SK-N-SH (cell line): ENCODE measurements around the gene RASSF4. TPM values are rescaled to one million over a fixed set of nuclear protein-coding genes. Genes with fewer than 3 reads are reported as not detected.

Experiments
- CTCF ChIA-PET: fragments of 300-600, 350-600 bp; formaldehyde crosslinking; extraction: SDS; loops from one replicate; lab custom pipeline; 2021; lab: Yijun Ruan, JAX
- POLR2A ChIA-PET: fragments of 350-600 bp; sonication (Branson Sonifier 250); formaldehyde crosslinking; extraction: SDS; loops from one replicate; lab custom pipeline; 2020; ENCODE audit warnings: antibody characterized with exemption, inconsistent platforms; lab: Yijun Ruan, JAX
- DNase-seq: peaks from one replicate; pipeline ENCODE4 v3.0.0; 2012
- H2AFZ ChIP-seq: fragments of 200-600 bp; sonication (generic); 2 replicates; pipeline ENCODE4 v1.8.1; 2016; ENCODE audit warnings: antibody characterized with exemption, mild to moderate bottlenecking, low read depth
- H3F3A ChIP-seq: fragments of 200-600 bp; sonication (generic); replicated peaks from 2 replicates; pipeline ENCODE3; 2016; ENCODE audit warnings: antibody characterized with exemption, mild to moderate bottlenecking; ENCODE audit not compliant: insufficient read depth
- H3K27ac ChIP-seq, 2 experiments: fragments of 200-500 bp in 1 of 2; fragments of 200-600 bp in 1 of 2; sonication (Bioruptor generic) in 1 of 2; sonication (generic), shearing (Covaris generic) in 1 of 2; 2 replicates each; pipeline versions ENCODE4 v1.5.1 to v1.6.1; 2014 to 2016; ENCODE audit warnings: low read depth in 2 of 2, inconsistent platforms in 1 of 2, low read length in 1 of 2, mild to moderate bottlenecking in 1 of 2, mixed read lengths in 1 of 2
- H3K27me3 ChIP-seq: fragments of 200-600 bp; sonication (generic), shearing (Covaris generic); 2 replicates; pipeline ENCODE4 v1.6.1; 2016; ENCODE audit warnings: mixed run types; ENCODE audit not compliant: insufficient read depth
- H3K36me3 ChIP-seq, 2 experiments: fragments of 200-500 bp in 1 of 2; fragments of 200-600 bp in 1 of 2; sonication (Bioruptor generic) in 1 of 2; sonication (generic) in 1 of 2; replicated peaks in 1 of 2; 2 replicates each; pipeline versions ENCODE3 to v1.5.1; 2014 to 2016; ENCODE audit warnings: low read length in 1 of 2, mild to moderate bottlenecking in 1 of 2; ENCODE audit not compliant: insufficient read depth in 2 of 2, control insufficient read depth in 1 of 2
- H3K4me1 ChIP-seq, 2 experiments: fragments of 200-500 bp in 1 of 2; fragments of 200-600 bp in 1 of 2; sonication (Bioruptor generic) in 1 of 2; sonication (generic), shearing (Covaris generic) in 1 of 2; 2 replicates each; pipeline versions ENCODE4 v1.5.1 to v1.6.1; 2014 to 2016; ENCODE audit warnings: low read depth in 1 of 2, low read length in 1 of 2, mixed run types in 1 of 2; ENCODE audit not compliant: insufficient read depth in 2 of 2, control insufficient read depth in 1 of 2
- H3K4me2 ChIP-seq: fragments of 200-600 bp; sonication (generic), shearing (Covaris generic); 2 replicates; pipeline ENCODE4 v1.6.1; 2017; ENCODE audit warnings: mixed run types
- H3K4me3 ChIP-seq, 2 experiments: fragments of 200-500 bp in 1 of 2; fragments of 200-600 bp in 1 of 2; sonication (Bioruptor generic) in 1 of 2; sonication (generic), shearing (Covaris generic) in 1 of 2; 2 replicates each; pipeline versions ENCODE4 v1.5.1 to v1.8.1; 2014 to 2016; ENCODE audit warnings: low read depth in 2 of 2, inconsistent platforms in 1 of 2, low read length in 1 of 2, mild to moderate bottlenecking in 1 of 2, mixed read lengths in 1 of 2, moderate library complexity in 1 of 2
- H3K79me2 ChIP-seq: fragments of 200-600 bp; sonication (generic); 2 replicates; pipeline ENCODE4 v1.8.1; 2017; ENCODE audit warnings: mild to moderate bottlenecking; ENCODE audit not compliant: insufficient read depth
- H3K9ac ChIP-seq: fragments of 200-600 bp; sonication (generic); 2 replicates; pipeline ENCODE4 v1.6.1; 2017; ENCODE audit warnings: mixed run types
- H3K9me2 ChIP-seq: fragments of 200-600 bp; sonication (generic); 2 replicates; pipeline ENCODE4 v1.6.1; 2017; ENCODE audit warnings: mixed run types
- H3K9me3 ChIP-seq: fragments of 200-600 bp; sonication (generic); 2 replicates; pipeline ENCODE4 v1.6.1; 2017; ENCODE audit warnings: mixed run types, mild to moderate bottlenecking, moderate library complexity
- H4K20me1 ChIP-seq: fragments of 200-600 bp; sonication (generic); 2 replicates; pipeline ENCODE4 v1.6.1; 2017; ENCODE audit warnings: mild to moderate bottlenecking, mixed run types; ENCODE audit not compliant: insufficient read depth
- CHD2 ChIP-seq: fragments of 150-350 bp; IDR thresholded peaks from 2 replicates; pipeline ENCODE4 v1.6.1; 2018; ENCODE audit warnings: low read length; ENCODE audit not compliant: partially characterized antibody
- FOSL2 ChIP-seq: IDR thresholded peaks from 2 replicates; pipeline ENCODE4 v1.4.0; 2012; ENCODE audit warnings: low read depth, mild to moderate bottlenecking, moderate library complexity, borderline replicate concordance
- MAX ChIP-seq: IDR thresholded peaks from 2 replicates; pipeline ENCODE4 v1.4.0; 2012; ENCODE audit warnings: low read depth
- MXI1 ChIP-seq: IDR thresholded peaks from 2 replicates; pipeline ENCODE4 v1.6.1; 2012; ENCODE audit warnings: mild to moderate bottlenecking, low read depth, low read length, improper control_type of control experiment
- PBX3 ChIP-seq: IDR thresholded peaks from 2 replicates; pipeline ENCODE4; 2012
- RCOR1 ChIP-seq: fragments of 150-350 bp; IDR thresholded peaks from 2 replicates; pipeline ENCODE4 v1.6.1; 2017; ENCODE audit warnings: antibody characterized with exemption, low read length
- REST ChIP-seq: IDR thresholded peaks from 2 replicates; pipeline ENCODE4 v1.6.1; 2012; ENCODE audit warnings: mild to moderate bottlenecking, low read depth, low read length, moderate library complexity
- RFX5 ChIP-seq: IDR thresholded peaks from 2 replicates; pipeline ENCODE4 v1.6.1; 2012; ENCODE audit warnings: mild to moderate bottlenecking, improper control_type of control experiment, low read length
- TEAD4 ChIP-seq: IDR thresholded peaks from 2 replicates; pipeline ENCODE4 v1.4.0; 2012; ENCODE audit warnings: mild to moderate bottlenecking, borderline replicate concordance; ENCODE audit not compliant: insufficient read depth
- USF2 ChIP-seq: fragments of 150-350 bp; IDR thresholded peaks from 2 replicates; pipeline ENCODE4 v1.6.1; 2017; ENCODE audit warnings: antibody characterized with exemption, low read length, low read depth, borderline replicate concordance
- ZBTB33 ChIP-seq: IDR thresholded peaks from 2 replicates; pipeline ENCODE4 v1.4.0; 2012; ENCODE audit warnings: low read depth, borderline replicate concordance
- WGBS: methylation state at CpG from one replicate; pipeline ENCODE4 v1.1.6; 2017; ENCODE audit warnings: low lambda C conversion rate; 5-methylcytosine and 5-hydroxymethylcytosine counted together
- polyA plus RNA-seq, 3 experiments: library from polyadenylated mRNA; depleted of rRNA; stranded (reverse); fragments of >200 nt; gene quantifications; 2 replicates each; pipeline ENCODE4 v1.2.3, GENCODE V29; 2012

Gene RASSF4
- polyA plus RNA-seq, 1 of the 3 experiments (the other 2 are of a cell fraction) = 11.0 TPM

- no peak for DNase-seq
- no peaks in the 10 kb centered on the region for H3K9me3 ChIP-seq
- peaks cover 0 to 10% of the 10 kb centered on the region in 2 experiments; a peak in 2 of 4 replicates for H3K4me1 ChIP-seq
- H4K20me1 ChIP-seq = no peaks in the 10 kb centered on the region
- no peak overlapping the region for H3K4me2 ChIP-seq
- H3K27me3 ChIP-seq = no peaks in the 10 kb centered on the region
- no peaks in the 10 kb centered on the region for H3F3A ChIP-seq
- no peaks in the 10 kb centered on the region for H3K36me3 ChIP-seq
- H3K9ac ChIP-seq = no peak overlapping the region
- H3K4me3 ChIP-seq = no peak overlapping the region
- H2AFZ ChIP-seq = no peak overlapping the region
- H3K9me2 ChIP-seq = no peaks in the 10 kb centered on the region
- ChIA-PET CTCF (interaction anchor here (6.4 to 8.5 kb wide), 2 partner anchors 30 to 41 kb away, joined by 81 to 121 read pairs; partner anchors contain the start of gene DEPP1), POLR2A (no interaction called here)
- WGBS = 54% methylated on average over 7 of the region's 7 CpGs
- no peak for TF ChIP-seq PBX3
- no peak for TF ChIP-seq REST
- no peak for TF ChIP-seq USF2
- no peak for TF ChIP-seq CHD2
- peak overlapping the region in 1 of 2 experiments; percentile 57; a peak in 1 of 4 replicates for H3K27ac ChIP-seq
- H3K79me2 ChIP-seq = no peaks in the 10 kb centered on the region
Measured at GRCh38 chr10:44936314-44936975, 23.2 kb upstream of the RASSF4 start.

- Histone ChIP-seq H3K4me3 (no peak overlapping the region), H3K27ac (no peak overlapping the region), H2AFZ (no peak overlapping the region), H4K20me1 (no peaks in the 10 kb centered on the region), H3K4me1 (peaks cover 0 to 10% of the 10 kb centered on the region in 2 experiments; a peak in 2 of 4 replicates), H3K79me2 (no peaks in the 10 kb centered on the region), H3K4me2 (no peak overlapping the region), H3K9me2 (no peaks in the 10 kb centered on the region), H3K27me3 (no peaks in the 10 kb centered on the region), H3K9me3 (no peaks in the 10 kb centered on the region), H3K9ac (no peak overlapping the region), H3K36me3 (no peaks in the 10 kb centered on the region), H3F3A (no peaks in the 10 kb centered on the region)
- no peak for DNase-seq
- ChIA-PET CTCF (interaction anchor here (1.1 kb wide), 2 partner anchors 26 to 39 kb away, joined by 3 read pairs; no protein-coding TSS in a partner anchor), POLR2A (no interaction called here)
- 66% methylated on average over 7 of the region's 9 CpGs for WGBS
- no peak for TF ChIP-seq RCOR1
- no peak for TF ChIP-seq ZBTB33
- no peak for TF ChIP-seq MXI1
- TF ChIP-seq USF2 = no peak
- TF ChIP-seq TEAD4 = no peak
- TF ChIP-seq MAX = no peak
- no peak for TF ChIP-seq CHD2
- no peak for TF ChIP-seq FOSL2
- TF ChIP-seq RFX5 = no peak
- no peak for TF ChIP-seq PBX3
Measured at GRCh38 chr10:44937196-44938005, 22.2 kb upstream of the RASSF4 start.
